Measurements from ENCODE around the gene ABCG1.

Gene ABCG1

DNA sequence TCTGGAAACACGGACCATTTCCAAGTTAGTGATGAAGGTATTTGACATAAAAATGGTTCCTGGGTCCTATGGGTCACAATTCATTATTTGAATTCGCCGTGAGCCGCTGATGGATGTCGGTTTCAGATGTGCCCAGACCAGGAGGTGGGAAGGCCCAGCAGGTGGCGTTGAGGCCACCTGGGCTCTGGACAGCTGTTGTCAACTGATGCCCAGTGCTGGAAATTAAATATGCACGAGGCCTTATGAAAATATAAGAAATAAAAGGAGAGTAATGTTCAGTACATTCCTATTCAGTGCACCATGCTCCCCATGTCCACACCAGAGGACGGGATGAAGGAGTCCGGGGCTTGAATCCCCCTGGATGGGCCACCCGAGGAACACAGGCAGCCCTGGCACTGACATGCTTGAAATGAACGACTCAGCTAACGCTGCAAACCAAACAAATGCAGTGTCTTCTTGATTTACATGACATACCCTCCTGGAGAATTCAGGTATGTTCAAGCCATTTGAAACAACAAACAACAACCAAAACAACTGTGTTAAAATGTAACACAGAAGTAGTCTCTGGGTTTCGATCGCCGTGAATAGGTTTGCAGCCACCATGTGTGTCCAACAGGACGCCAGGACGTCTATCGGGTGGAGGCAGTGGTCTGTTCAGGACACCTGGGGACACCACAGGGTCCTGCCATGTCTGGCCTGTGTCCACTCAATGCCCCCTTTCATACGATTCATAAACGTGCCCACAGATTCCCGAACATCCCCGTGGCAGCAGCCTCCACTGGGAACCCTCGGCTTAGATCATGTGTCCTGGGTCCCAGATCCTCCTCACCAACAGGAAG, 90.2 kb downstream of the ABCG1 start:
- DNase-seq, result no peak

DNA sequence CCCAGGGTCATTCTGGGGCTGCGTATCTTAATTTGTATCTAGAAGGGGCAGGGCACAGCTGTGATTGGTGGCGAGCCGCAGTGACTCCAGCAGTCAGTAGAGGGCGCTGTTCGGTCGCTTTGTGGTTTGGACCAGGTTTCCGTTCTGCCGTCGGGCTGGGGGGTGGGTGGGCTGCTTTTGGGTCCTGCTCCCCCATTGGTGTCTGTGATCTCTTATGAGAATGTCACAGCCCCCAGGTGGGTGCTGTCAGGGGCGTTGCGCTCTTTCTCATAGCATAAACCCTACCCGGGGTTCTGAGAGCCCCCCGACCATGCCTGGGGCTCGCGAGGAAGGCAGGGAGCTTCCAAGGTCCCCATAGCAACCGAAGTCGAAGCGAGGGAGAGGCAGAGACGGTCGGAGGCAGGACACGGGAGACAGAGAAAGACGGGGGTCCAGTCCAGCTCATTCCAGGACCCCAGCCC, 90.8 kb downstream of the ABCG1 start:
- peak; percentile 45 for DNase-seq

DNA sequence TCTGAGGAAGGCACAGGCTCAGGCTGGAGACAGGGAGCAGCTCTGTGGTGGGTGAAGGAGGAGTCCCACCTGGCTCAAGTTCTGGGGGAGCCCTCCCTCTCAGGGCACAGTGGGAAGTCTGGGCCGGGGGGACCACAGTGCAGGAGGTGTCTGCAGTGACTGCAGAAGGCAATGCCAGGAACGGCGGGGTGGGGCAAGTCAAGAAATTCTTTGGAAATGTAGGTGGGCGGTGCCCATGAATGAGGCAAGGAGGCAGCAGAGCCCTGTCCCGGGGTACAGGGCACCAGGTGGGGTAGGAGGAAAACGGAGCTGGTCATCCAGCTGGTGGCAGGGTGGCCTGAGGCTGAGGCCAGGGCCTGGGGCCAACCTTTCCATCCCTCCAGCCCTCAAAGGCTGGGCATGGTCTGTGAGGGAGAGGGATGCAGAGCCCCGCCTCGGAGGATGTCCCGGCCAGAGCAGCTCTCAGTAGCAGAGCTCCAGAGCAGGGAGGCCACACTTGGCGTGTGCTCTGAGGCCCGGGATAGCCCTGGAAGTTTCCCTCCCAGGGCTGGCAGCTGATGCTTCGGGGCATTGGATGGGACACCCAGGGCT, 91.6 kb downstream of the ABCG1 start:
- no peak for DNase-seq

- no peak for DNase-seq
These were observed 92.2 kb downstream of the ABCG1 start for GRCh38 chr21:42311160-42311559.

- DNase-seq, result no peak
These were observed 93.1 kb downstream of the ABCG1 start for GRCh38 chr21:42311816-42312625.

GRCh38 chr21:42312626-42313104, 93.7 kb downstream of the ABCG1 start:
- DNase-seq, result no peak

- no peak for DNase-seq
These were observed 94.6 kb downstream of the ABCG1 start for GRCh38 chr21:42313501-42313969.

DNA sequence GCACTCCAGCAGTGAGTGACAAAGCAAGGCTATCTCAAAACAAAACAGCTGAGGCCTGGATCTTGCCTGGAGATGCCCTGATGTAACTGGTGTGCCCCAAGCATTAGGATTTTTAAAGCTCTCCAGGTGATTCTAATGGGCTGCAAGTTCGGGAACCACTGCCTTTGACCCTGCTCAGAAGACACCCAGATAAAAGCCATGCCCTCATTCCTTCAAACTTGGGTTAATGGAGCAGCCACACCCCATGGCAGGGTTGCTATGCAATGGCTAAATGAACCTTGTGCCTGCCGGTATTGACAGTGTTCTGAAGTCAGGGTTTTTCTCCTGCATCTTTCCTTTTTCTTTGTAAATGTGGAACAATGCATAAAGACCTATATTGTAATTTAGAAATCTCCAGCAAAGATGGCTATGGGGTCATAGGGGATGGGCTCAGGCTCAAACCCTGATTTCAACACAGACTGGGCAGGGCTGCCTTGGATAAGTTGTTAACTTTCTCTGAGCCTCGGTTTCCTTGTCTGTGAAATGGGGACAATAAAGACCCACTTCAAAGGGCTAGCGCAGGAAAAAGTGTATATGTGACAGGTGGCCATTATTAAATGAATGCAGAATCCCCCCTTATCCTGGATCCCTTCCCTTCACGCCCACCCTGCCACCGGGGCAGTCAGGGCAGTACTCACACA, 95.8 kb downstream of the ABCG1 start:
- DNase-seq, result no peak

DNA sequence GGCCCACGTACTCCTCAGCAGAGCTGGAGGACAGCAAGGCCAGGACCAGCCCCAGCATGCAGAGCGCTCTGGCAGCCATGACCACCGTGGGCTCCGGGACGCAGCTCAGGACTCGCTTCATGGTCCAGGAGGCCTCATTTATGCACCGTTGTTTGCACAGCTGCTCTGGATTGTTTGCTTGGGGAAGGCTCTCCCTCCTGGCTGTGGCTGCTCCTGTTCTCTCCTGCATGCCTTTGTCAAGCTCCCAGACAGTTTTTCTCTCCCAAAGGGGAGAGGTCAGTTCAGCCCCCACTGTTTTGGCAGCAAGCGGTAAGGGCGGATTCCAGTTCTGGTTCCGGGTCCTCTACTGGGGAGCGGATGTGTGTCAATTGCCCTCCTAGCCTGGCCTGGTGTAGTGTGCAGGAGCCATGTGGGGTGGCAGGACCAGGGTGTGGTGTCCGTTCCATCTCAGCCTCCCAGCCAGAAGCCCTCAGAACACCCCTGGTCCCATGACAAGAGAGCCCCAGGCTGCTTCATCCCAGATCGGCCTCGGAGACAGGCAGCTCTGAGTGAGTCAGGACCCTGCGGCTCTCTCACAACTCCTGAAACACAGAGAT, 96.5 kb downstream of the ABCG1 start, which contains the start of gene TFF3:
TSS of gene TFF3 (minus strand) at position 114 of the 596 bp plus-strand sequence. CDS start at position 79, 35 bp downstream.
- no peak for DNase-seq

- DNase-seq, result no peak
These were observed 98.0 kb downstream of the ABCG1 start for GRCh38 chr21:42316891-42317290.

GRCh38 chr21:42317341-42317741, 98.4 kb downstream of the ABCG1 start:
- DNase-seq, result no peak

- no peak for DNase-seq
These were observed 99.1 kb downstream of the ABCG1 start for GRCh38 chr21:42317826-42318746.

DNA sequence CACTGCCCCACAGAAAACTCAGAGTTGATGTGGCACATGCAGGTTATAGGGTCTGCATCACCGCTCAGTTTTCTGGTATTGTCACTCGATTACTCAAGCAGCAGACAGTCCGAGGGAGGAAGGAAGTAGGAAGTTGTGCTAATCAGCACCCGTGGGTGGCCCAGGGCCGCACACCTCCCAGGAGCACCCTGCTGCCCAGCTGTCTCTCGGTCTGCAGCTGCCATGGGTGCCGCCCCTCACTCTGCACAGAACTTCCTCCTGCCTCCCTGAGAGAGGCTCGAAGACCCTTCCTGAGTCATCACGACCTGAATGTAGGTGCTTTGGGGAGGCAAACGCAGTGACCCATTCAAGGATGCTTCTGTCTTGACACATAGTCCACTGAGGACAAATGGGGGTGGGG, 100.4 kb downstream of the ABCG1 start:
- DNase-seq, result no peak

DNA sequence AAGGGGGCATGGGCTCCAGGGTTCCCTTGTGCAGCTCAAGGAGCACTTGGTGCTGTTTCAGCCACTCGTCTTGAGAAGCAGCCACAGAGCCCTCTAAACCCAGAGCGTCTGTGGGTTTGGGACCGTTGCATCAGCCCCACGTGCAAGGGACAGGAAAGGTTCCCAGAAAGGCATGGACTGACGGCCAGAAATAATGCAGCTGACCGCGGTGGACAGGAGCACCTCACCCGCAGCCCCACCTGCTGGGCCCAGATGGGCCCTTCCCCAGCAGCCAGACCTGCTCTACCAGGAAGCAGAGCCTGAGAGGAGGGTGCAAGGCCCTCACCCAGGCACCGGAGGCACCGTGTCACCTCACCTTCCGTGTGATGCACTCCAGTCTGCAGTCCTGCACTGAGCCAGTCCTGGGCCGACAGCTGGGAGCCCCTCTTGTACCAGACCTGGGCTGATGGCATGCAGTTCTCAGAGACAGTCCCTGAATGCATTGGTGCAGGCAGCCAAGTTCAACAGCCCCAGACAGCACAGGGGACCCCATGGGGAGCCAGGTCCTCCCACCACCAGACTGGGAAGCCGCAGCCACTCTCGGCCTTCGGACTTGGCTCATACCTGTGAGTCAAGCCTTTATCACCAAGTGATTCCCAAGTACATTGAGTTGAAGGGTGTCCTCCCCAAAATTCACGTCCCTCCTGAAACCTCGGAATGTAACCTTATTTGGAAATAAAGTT, 101.1 kb downstream of the ABCG1 start:
- DNase-seq, result no peak

GRCh38 chr21:42320791-42321190, 101.9 kb downstream of the ABCG1 start:
- DNase-seq, result no peak

- no peak for DNase-seq
These were observed 102.3 kb downstream of the ABCG1 start for GRCh38 chr21:42321231-42321630.

DNA sequence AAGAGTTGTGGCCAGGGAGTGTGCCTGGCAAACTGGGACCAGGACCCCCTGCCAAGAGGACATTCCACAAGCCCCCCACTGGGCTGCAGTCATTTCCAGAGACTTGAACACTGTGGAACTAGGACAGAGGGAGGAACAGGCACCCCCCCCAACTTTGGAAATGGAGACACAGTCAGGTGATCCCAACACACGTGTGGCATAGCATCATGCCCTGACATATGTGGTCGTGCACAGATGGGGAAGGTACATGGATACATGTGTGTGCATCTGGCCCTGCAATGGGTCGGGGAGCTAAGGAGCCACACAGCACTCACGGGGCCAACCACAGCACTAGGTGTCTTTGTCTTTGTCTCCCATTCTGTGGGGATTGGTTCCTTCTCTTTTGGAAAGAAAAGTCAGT, 102.9 kb downstream of the ABCG1 start:
- no peak for DNase-seq

- no peak for DNase-seq
These were observed 106.0 kb downstream of the ABCG1 start for GRCh38 chr21:42324896-42325295.

- DNase-seq, result no peak
These were observed 111.7 kb downstream of the ABCG1 start for GRCh38 chr21:42330380-42331371.

Data from NCI-H1048 (cell line).